HepG2 (cell line): ENCODE results near the gene VPREB3. TPM values are rescaled to one million over a fixed set of nuclear protein-coding genes. Genes with fewer than 3 reads are reported as not detected.

Source experiments
- CREM ChIP-seq, 2 experiments: sonication (generic) in 1 of 2; formaldehyde crosslinking in 1 of 2; IDR thresholded peaks; 2 replicates each; pipeline versions ENCODE4 v1.4.0 to v1.6.1; 2016 to 2020; ENCODE audit warnings: antibody characterized with exemption in 1 of 2, mild to moderate bottlenecking in 1 of 2, missing genetic modification reagents in 1 of 2
- MEIS2 ChIP-seq: sonication (generic); formaldehyde crosslinking; IDR thresholded peaks from 2 replicates; pipeline ENCODE4 v1.9.0; 2021; ENCODE audit warnings: mild to moderate bottlenecking, missing genetic modification reagents
- MXD3 ChIP-seq: IDR thresholded peaks from 2 replicates; pipeline ENCODE4 v1.6.1; 2016; ENCODE audit warnings: mild to moderate bottlenecking, missing biosample characterization, missing genetic modification reagents
- NR0B2 ChIP-seq: sonication (generic); formaldehyde crosslinking; IDR thresholded peaks from 2 replicates; pipeline ENCODE4 v1.4.0; 2020; ENCODE audit warnings: mild to moderate bottlenecking, missing genetic modification reagents
- POGK ChIP-seq: sonication (generic); formaldehyde crosslinking; conservative IDR thresholded peaks from 2 replicates; pipeline ENCODE4 v1.8.0; 2022; ENCODE audit warnings: mild to moderate bottlenecking, moderate library complexity, missing genetic modification reagents
- PRPF4 ChIP-seq: fragments of 200-400 bp; formaldehyde crosslinking; IDR thresholded peaks from 2 replicates; pipeline ENCODE4 v1.6.1; 2016; ENCODE audit warnings: low read length, low read depth; ENCODE audit not compliant: poor library complexity, severe bottlenecking
- REL ChIP-seq: sonication (generic); formaldehyde crosslinking; conservative IDR thresholded peaks from 2 replicates; pipeline ENCODE4 v1.8.0; 2022; ENCODE audit warnings: mild to moderate bottlenecking, missing genetic modification reagents, moderate library complexity
- ZBTB7B ChIP-seq: sonication (generic); formaldehyde crosslinking; IDR thresholded peaks from 2 replicates; pipeline ENCODE4 v1.4.0; 2020; ENCODE audit warnings: missing genetic modification reagents
- ZGPAT ChIP-seq: IDR thresholded peaks from 2 replicates; pipeline ENCODE4 v1.6.1; 2016; ENCODE audit warnings: mild to moderate bottlenecking
- ZNF343 ChIP-seq: sonication (generic); formaldehyde crosslinking; IDR thresholded peaks from 2 replicates; pipeline ENCODE4 v1.4.0; 2020; ENCODE audit warnings: mild to moderate bottlenecking, missing genetic modification reagents
- ZNF546 ChIP-seq: sonication (generic); formaldehyde crosslinking; conservative IDR thresholded peaks from 2 replicates; pipeline ENCODE4 v1.8.1; 2023; ENCODE audit warnings: mild to moderate bottlenecking, missing genetic modification reagents
- ZNF777 ChIP-seq: sonication (generic); formaldehyde crosslinking; IDR thresholded peaks from 2 replicates; pipeline ENCODE4 v1.4.0; 2020; ENCODE audit warnings: missing genetic modification reagents
- ZNF816 ChIP-seq: sonication (generic); formaldehyde crosslinking; IDR thresholded peaks from 2 replicates; pipeline ENCODE4 v1.8.0; 2022; ENCODE audit warnings: missing genetic modification reagents, mild to moderate bottlenecking, borderline replicate concordance
- polyA plus RNA-seq, 8 experiments: library from polyadenylated mRNA; depleted of rRNA in 3 of 8; stranded (reverse) in 7 of 8; unstranded in 1 of 8; fragments of >200 nt; fragmentation: Illumina TruSeq in 4 of 8; extraction: Trizol in 4 of 8; gene quantifications; 2 replicates each; pipeline versions ENCODE4 v1.2.1 to v1.2.3, GENCODE V29; 2011 to 2016; ENCODE audit warnings: low read depth in 4 of 8, missing spikeins in 1 of 8, mixed read lengths in 1 of 8; ENCODE audit not compliant: insufficient read depth in 1 of 8
- total RNA-seq, 5 experiments: library from RNA; depleted of rRNA; stranded (reverse); fragments of >200 nt; fragmentation: Illumina TruSeq; extraction: Trizol; gene quantifications; 2 replicates each; pipeline ENCODE4 v1.2.3, GENCODE V29; 2016; ENCODE audit warnings: low read depth in 1 of 5

The VPREB3 gene
- total and polyA plus RNA-seq, 2 of the 13 experiments (the other 11 are each of a cell fraction or from before 2014, with no cell fraction given), result 0.22 TPM; not detected in 1

- TF ChIP-seq MXD3 (CRISPR knock-in tag) (0 out of 2 replicates have a peak, but pooled peaks have one; percentile 15), MEIS2 (CRISPR knock-in tag) (no peak), ZBTB7B (CRISPR knock-in tag) (0 out of 2 replicates have a peak, but pooled peaks have one; percentile 13), REL (CRISPR knock-in tag) (no peak), PRPF4 (peak; percentile 64), ZGPAT (CRISPR knock-in tag) (0 out of 2 replicates have a peak, but pooled peaks have one; percentile 9), ZNF777 (CRISPR knock-in tag) (no peak), ZNF816 (CRISPR knock-in tag) (no peak), POGK (CRISPR knock-in tag) (no peak), ZNF546 (0 out of 2 replicates have a peak, but pooled peaks have one; percentile 11), ZNF343 (CRISPR knock-in tag) (0 out of 2 replicates have a peak, but pooled peaks have one; percentile 11), NR0B2 (CRISPR knock-in tag) (0 out of 2 replicates have a peak, but pooled peaks have one; percentile 10), CREM (IDR thresholded peaks at IDR 0.05) (no peak), CREM (CRISPR knock-in tag; IDR thresholded peaks at IDR 0.05) (no peak)
Measured at GRCh38 chr22:23751441-23751996, 2.7 kb downstream of the VPREB3 start (continued).
